EH (cell line): Measurements from ENCODE around the gene SH2D2A.

Experiments
- DNase-seq: peaks from one replicate; pipeline ENCODE4 v3.0.0-alpha.2; 2015; ENCODE audit warnings: low read depth

The SH2D2A gene

GRCh38 chr1:156803086-156803851, 13.4 kb downstream of the SH2D2A start:
- DNase-seq: no peak

GRCh38 chr1:156802421-156802935, 14.2 kb downstream of the SH2D2A start:
- DNase-seq: no peak

GRCh38 chr1:156801409-156802121, 15.1 kb downstream of the SH2D2A start:
- DNase-seq: peak; percentile 92

- DNase-seq: peak; percentile 76
These were observed 19.3 kb downstream of the SH2D2A start for GRCh38 chr1:156797212-156797871.

- DNase-seq: no peak
These were observed 20.1 kb downstream of the SH2D2A start for GRCh38 chr1:156796340-156797097.

GRCh38 chr1:156795787-156796186, 20.9 kb downstream of the SH2D2A start:
- DNase-seq: no peak

- DNase-seq: no peak
These were observed 21.3 kb downstream of the SH2D2A start for GRCh38 chr1:156795374-156795733.

- peak; percentile 44 for DNase-seq
These were observed 21.9 kb downstream of the SH2D2A start for GRCh38 chr1:156794506-156795373.

GRCh38 chr1:156789621-156790318, 26.9 kb downstream of the SH2D2A start:
- no peak for DNase-seq

GRCh38 chr1:156788136-156788535, 28.5 kb downstream of the SH2D2A start:
- DNase-seq: no peak

GRCh38 chr1:156786640-156787039, 30.0 kb downstream of the SH2D2A start:
- DNase-seq: no peak

- no peak for DNase-seq
These were observed 31.2 kb downstream of the SH2D2A start for GRCh38 chr1:156785458-156785857.

- peak; percentile 70 for DNase-seq
These were observed 35.0 kb downstream of the SH2D2A start for GRCh38 chr1:156781585-156782186.

- no peak for DNase-seq
These were observed 39.1 kb downstream of the SH2D2A start for GRCh38 chr1:156777573-156777972.

- no peak for DNase-seq
These were observed 39.7 kb downstream of the SH2D2A start for GRCh38 chr1:156776942-156777341.

- DNase-seq: no peak
These were observed 40.8 kb downstream of the SH2D2A start for GRCh38 chr1:156775799-156776198.

GRCh38 chr1:156773607-156774006, 43.0 kb downstream of the SH2D2A start:
- DNase-seq: no peak

GRCh38 chr1:156772728-156773497, 43.7 kb downstream of the SH2D2A start:
- no peak for DNase-seq

GRCh38 chr1:156772222-156772621, 44.4 kb downstream of the SH2D2A start:
- DNase-seq: no peak
